HEK293 (cell line): Measurements from ENCODE around the gene CX3CL1.

Experiments
- KLF9 ChIP-seq: fragments of 450-650 bp; formaldehyde crosslinking; IDR thresholded peaks from 2 replicates; pipeline ENCODE4 v1.5.1; 2016; ENCODE audit warnings: missing biosample characterization, missing genetic modification characterization, low read depth
- TF ChIP-seq, protein P1 (sequence below): fragments of 450-650 bp; formaldehyde crosslinking; IDR thresholded peaks from 2 replicates; pipeline ENCODE4 v1.5.1; 2016; ENCODE audit warnings: missing biosample characterization, missing genetic modification characterization

DNA sequence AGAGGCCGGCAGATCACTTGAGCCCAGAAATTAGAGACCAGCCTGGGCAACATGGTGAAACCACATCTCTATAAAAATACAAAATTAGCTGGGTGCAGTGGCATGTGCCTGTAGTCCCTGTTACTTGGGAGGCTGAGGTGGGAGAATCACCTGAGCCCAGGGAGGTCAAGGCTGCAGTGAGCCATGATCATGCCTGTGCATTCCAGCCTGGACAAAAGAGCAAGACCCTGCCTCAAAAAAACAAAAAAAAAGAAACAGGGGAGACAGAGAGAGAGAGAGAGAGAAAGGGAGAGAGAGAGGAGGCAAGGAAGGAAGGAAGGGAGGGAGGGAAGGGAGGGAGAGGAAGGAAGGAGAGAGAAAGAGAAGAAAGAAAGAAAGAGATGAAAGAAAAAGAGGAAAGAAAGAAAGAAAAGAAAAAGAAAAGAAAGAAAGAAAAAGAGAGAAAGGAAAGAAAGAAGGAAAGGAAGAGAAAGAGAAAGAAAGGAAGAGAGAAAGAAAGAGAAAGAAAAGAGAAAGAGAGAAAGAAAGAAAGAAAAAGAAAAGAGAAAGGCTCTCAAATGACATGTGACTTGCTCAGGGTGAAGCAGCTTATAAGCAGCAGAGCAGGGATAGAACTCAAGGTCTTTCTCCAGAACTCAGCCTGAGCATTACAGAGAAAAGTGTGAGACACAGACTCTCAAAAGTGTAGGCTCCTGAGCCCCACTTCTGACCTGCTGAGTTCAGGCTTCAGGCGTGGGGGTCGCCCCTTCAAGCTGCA lies 15.5 kb downstream of the CX3CL1 start:
- TF ChIP-seq, protein P1, sequence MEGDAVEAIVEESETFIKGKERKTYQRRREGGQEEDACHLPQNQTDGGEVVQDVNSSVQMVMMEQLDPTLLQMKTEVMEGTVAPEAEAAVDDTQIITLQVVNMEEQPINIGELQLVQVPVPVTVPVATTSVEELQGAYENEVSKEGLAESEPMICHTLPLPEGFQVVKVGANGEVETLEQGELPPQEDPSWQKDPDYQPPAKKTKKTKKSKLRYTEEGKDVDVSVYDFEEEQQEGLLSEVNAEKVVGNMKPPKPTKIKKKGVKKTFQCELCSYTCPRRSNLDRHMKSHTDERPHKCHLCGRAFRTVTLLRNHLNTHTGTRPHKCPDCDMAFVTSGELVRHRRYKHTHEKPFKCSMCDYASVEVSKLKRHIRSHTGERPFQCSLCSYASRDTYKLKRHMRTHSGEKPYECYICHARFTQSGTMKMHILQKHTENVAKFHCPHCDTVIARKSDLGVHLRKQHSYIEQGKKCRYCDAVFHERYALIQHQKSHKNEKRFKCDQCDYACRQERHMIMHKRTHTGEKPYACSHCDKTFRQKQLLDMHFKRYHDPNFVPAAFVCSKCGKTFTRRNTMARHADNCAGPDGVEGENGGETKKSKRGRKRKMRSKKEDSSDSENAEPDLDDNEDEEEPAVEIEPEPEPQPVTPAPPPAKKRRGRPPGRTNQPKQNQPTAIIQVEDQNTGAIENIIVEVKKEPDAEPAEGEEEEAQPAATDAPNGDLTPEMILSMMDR (tag by site-specific recombination), result no peak
- TF ChIP-seq KLF9 (tag by site-specific recombination), result no peak
